GOT3 (cell line): ENCODE measurements around the gene TBC1D22A.

Experiments
- DNase-seq: peaks from one replicate; lab custom pipeline; 2025; ENCODE audit warnings: mixed read lengths; lab: John Stamatoyannopoulos, UW

TBC1D22A gene

DNA sequence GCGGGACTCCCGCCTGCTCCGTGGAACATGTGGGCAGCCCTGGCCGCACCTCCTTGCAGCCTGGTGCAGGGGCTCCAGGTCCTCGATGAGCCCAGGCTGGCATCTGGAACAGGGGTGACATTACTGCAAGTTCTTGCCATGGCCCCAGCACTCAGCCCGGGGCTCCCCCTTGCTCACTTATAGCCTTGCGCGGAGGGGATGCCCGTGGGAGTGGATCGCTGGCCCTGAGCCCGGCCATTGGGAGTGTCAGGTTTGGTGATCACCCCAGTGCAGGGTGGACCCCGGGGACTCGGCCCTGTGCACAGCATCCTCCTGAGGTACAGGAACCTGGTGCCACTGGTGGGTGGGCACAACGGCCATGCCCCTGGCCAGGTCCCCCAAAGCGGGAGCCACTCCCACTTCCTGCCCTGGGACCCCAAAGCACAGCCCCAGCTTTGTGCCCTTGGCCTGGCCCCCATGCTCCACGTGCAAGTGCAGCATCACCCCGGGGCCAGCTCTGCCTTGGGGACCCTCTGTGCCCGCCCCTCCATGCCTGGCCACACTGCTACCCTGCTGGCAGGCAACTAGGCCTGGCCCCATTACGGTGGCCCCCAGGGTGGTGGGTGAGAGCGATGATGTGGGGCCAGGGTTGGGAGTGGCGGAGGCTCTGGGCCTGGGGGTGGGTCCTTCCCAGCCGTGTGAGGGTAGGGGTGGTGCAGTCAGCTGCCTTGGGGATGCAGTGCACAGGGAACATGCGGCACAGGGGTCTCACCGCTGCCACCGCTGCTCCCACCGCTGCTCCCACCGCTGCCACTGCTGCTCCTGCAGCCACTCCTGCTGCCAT, 439.8 kb downstream of the TBC1D22A start:
- no peak for DNase-seq

- no peak for DNase-seq
Measured at GRCh38 chr22:47202819-47203553, 440.5 kb downstream of the TBC1D22A start.

GRCh38 chr22:47203554-47203991, 441.1 kb downstream of the TBC1D22A start:
- no peak for DNase-seq

- no peak for DNase-seq
Measured at GRCh38 chr22:47204002-47204979, 441.8 kb downstream of the TBC1D22A start.

DNA sequence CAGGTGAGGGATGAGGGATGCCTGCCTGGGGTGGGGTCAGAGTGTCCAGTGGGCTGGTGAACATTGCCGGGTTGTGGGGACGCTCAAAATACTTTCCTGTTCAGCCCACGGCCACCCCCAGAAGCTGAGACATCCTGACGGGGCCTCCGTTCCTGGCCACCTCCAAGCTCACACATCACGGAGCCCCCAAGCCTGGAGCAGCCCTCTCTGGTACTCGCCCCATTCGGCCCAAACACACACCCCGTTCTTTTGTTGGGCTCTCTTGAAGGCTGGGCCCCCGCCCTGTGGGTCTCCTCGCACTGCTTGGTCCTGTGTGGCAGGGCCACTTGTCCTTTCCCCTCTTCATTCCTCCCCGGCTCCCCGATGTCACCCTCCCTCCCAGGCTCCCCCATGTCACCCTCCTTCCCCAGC, 442.6 kb downstream of the TBC1D22A start:
- DNase-seq, result no peak

- no peak for DNase-seq
Measured at GRCh38 chr22:47205554-47205953, 443.1 kb downstream of the TBC1D22A start.

DNA sequence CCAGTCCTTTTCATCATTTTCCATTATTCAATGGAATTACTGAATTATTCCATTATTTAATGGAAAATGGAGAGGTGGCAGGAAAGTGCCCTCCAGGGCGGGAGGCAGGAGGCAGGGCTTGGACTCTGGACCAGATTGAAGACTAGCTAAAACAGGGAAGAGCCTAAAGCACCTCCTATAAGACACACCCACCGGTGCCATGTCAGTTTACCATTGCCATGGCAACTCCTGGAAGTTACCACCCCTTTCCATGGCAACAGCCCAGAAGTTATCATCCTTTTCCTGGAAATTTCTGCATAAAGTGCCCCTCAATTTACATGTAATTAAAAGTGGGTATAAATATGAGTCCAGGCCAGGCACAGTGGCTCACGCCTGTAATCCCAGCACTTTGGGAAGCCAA, 443.7 kb downstream of the TBC1D22A start:
- DNase-seq, result no peak

DNA sequence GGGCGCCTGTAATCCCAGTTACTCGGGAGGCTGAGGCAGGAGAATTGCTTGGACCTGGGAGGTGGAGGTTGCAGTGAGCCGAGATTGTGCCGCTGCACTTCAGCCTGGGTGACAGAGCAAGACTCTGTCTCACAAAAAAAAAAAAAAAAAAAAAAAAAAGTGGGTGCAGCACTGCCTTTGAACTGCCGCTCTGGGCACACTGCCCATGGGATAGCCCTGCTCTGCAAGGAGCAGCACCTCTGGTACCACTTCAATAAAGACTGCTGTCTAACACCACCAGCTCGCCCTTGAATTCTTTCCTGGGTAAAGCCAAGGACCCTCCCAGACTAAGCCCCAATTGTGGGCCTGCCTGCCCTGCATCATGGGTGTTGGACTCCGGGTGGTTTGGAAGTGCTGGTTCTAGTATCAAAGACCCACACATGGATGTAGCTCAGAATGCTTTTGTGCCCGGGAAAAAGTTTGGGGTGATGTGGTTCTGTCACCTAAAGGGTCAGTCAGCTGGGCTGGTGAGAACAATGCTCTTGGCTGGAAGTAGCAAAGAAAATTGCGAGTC, 444.3 kb downstream of the TBC1D22A start:
- no peak for DNase-seq

- DNase-seq, result no peak
Measured at GRCh38 chr22:47207387-47207786, 444.9 kb downstream of the TBC1D22A start.

GRCh38 chr22:47207846-47208554, 445.6 kb downstream of the TBC1D22A start:
- DNase-seq, result no peak

- DNase-seq, result no peak
Measured at GRCh38 chr22:47208630-47209029, 446.2 kb downstream of the TBC1D22A start.

GRCh38 chr22:47209040-47209514, 446.6 kb downstream of the TBC1D22A start:
- DNase-seq, result no peak

DNA sequence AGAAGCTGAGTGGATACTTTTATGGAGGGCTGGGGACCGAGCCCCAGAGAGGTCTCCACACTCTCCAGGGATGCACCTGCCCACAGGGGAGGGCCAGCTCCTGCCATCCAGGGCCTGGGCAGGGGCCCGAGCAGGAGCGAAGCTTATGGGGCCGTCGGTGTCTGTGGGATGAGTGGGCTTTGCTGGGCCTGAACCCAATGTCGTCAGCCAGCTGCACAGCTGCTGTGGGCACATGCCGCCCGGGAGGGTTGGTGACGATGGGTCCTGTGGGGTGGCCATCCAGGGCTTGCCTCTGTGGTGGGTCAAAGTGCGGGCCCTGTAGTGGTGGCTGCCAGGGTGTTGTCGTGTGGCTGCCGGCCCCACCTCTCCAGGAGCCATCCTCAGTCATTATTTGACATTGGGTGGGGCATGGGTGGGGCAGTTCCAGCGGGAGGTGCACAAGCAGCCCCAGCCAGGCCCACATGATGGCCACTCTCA, 447.1 kb downstream of the TBC1D22A start:
- DNase-seq, result no peak

DNA sequence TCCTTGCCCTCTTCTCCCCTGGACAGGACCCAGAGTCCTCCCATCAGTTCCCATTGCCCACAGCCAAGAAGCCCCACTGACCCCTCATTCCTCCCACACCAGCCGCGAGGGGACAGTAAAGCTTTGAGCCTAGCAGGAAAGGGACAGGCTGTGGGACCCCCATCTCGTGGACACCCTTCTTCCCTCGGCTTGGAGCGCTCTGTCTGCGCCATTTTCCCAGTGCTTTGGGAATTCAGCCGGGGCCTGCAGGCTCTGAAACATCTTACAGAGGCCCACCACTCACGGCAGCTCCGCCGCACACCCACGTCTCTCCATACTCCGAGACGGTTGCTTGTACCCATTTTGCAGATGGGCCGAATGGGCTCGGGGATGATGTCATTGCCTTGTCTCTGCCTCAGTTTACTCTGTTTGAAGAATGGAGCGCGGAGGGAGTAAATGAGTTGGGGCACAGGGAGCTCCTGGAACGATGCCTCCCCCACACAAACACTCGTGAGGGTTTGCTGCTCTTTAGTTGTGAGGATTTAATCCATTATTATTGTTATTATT, 447.7 kb downstream of the TBC1D22A start:
- no peak for DNase-seq

- no peak for DNase-seq
Measured at GRCh38 chr22:47210686-47211085, 448.2 kb downstream of the TBC1D22A start.

- no peak for DNase-seq
Measured at GRCh38 chr22:47213571-47214230, 451.3 kb downstream of the TBC1D22A start.

GRCh38 chr22:47215851-47216250, 453.4 kb downstream of the TBC1D22A start:
- no peak for DNase-seq

GRCh38 chr22:47218671-47219070, 456.2 kb downstream of the TBC1D22A start:
- no peak for DNase-seq

GRCh38 chr22:47219789-47220188, 457.3 kb downstream of the TBC1D22A start:
- DNase-seq, result no peak

GRCh38 chr22:47220752-47221151, 458.3 kb downstream of the TBC1D22A start:
- no peak for DNase-seq
